Measurements from ENCODE around the gene RBFA.

Gene RBFA

GRCh38 chr18:80033181-80034067, 810 bp upstream of the RBFA start:
- DNase-seq = peak; percentile 84 to 87

- no peak for DNase-seq
Measured at GRCh38 chr18:80034852-80035406, 695 bp downstream of the RBFA start.

GRCh38 chr18:80035997-80036396, 1.8 kb downstream of the RBFA start:
- no peak for DNase-seq

- DNase-seq = no peak
Measured at GRCh38 chr18:80037300-80037699, 3.1 kb downstream of the RBFA start.

- no peak for DNase-seq
Measured at GRCh38 chr18:80037869-80038630, 3.8 kb downstream of the RBFA start.

- DNase-seq = no peak
Measured at GRCh38 chr18:80040515-80040914, 6.3 kb downstream of the RBFA start.

GRCh38 chr18:80041424-80041823, 7.2 kb downstream of the RBFA start:
- no peak for DNase-seq

GRCh38 chr18:80042785-80043184, 8.6 kb downstream of the RBFA start:
- no peak for DNase-seq

- DNase-seq = no peak
Measured at GRCh38 chr18:80044072-80044471, 9.8 kb downstream of the RBFA start.

- no peak for DNase-seq
Measured at GRCh38 chr18:80046011-80046410, 11.8 kb downstream of the RBFA start.

- no peak for DNase-seq
Measured at GRCh38 chr18:80046431-80046830, 12.2 kb downstream of the RBFA start.

GRCh38 chr18:80046961-80047541, 12.8 kb downstream of the RBFA start:
- no peak for DNase-seq

- DNase-seq = no peak
Measured at GRCh38 chr18:80050797-80051196, 16.6 kb downstream of the RBFA start.

- no peak for DNase-seq
Measured at GRCh38 chr18:80056095-80056494, 21.9 kb downstream of the RBFA start.

- no peak for DNase-seq
Measured at GRCh38 chr18:80059945-80060344, 25.7 kb downstream of the RBFA start.

- no peak for DNase-seq
Measured at GRCh38 chr18:80065705-80066104, 31.5 kb downstream of the RBFA start.

- DNase-seq = no peak
Measured at GRCh38 chr18:80067321-80067720, 33.1 kb downstream of the RBFA start.

- no peak for DNase-seq
Measured at GRCh38 chr18:80067897-80068296, 33.7 kb downstream of the RBFA start.

GRCh38 chr18:80068571-80069272, 34.5 kb downstream of the RBFA start:
- no peak for DNase-seq

- DNase-seq = no peak
Measured at GRCh38 chr18:80070825-80071224, 36.6 kb downstream of the RBFA start.

GRCh38 chr18:80074183-80074582, 39.9 kb downstream of the RBFA start:
- DNase-seq = no peak

- DNase-seq = no peak
Measured at GRCh38 chr18:80074697-80075096, 40.5 kb downstream of the RBFA start.

GRCh38 chr18:80075940-80076339, 41.7 kb downstream of the RBFA start:
- no peak for DNase-seq

Data from activated CD4-positive, alpha-beta T cell treated with anti-CD3 and anti-CD28 coated beads, Interleukin-2, amount 50 U/mL, for 4 hours (primary cell).